Stimulated activated CD4-positive, alpha-beta T cell treated with anti-CD3 and anti-CD28 coated beads, Interleukin-15, amount 100 ng/mL, for 24 hours (primary cell): ENCODE results near the gene LRIT2.
"Not testable (repeated sequence)": the region's sequence is repeated elsewhere in the genome, so short reads cannot be mapped to it uniquely, and the experiment has no call there.

Source experiments
- DNase-seq: peaks from one replicate; pipeline ENCODE4 v3.0.0-alpha.2; 2020

LRIT2 gene

GRCh38 chr10:84204122-84204521 lies 21.2 kb downstream of the LRIT2 start:
- no peak for DNase-seq

- no peak for DNase-seq
These were observed 23.0 kb downstream of the LRIT2 start for GRCh38 chr10:84202349-84202748.

- no peak for DNase-seq
These were observed 23.7 kb downstream of the LRIT2 start for GRCh38 chr10:84201682-84202081.

DNA sequence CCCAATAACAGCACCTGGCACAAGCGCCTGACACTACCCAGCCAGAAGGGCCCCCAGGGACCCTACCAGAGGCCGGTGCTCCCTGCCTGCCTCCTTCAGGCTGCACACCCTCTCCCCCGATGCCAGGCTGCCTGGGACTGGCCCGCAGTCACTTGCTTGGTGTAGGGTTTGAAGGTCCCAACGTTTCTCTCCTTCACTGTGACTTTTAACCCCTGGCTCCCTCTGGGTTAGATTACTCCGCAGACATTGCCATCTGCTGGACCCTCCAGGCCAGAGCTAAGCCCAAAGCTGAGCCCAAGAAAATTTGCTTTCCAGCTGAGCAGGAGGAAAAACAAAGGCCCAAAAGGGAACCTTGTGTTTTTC lies 24.1 kb downstream of the LRIT2 start:
- no peak for DNase-seq

DNA sequence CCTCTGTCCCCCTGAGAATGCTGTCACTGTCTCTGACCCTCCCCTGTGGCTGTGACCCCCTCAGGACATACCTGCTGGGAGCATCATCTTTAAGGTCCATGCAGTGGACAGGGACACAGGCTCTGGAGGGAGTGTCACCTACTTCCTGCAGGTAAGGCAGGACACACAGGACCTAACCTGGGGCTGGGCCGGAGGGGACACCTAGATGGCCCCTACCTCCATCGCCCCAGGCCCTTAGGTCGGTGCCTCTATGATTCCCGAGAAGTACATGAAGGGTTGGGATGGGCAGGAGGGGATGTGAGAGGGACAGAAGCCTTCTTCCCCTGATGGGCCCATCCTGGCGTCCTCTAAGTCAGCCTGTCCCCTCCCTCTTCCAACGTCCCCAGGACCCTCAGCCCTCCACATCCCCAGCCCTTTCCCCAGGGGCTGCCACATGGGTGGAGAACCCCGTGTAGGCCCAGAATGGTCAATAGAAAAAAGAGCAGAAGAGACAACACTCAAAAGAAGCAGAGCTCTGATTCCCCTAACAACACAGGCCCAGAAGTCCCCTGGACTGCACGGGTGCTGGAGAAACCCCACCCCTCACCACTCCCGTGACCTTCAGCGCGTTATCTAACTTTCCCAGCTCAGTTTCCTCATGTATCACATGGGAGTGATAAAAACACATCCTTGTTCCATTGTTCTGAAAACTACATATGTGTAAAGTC lies 24.7 kb downstream of the LRIT2 start:
- no peak for DNase-seq

GRCh38 chr10:84198206-84198915 lies 27.0 kb downstream of the LRIT2 start:
- no peak for DNase-seq

- DNase-seq, result no peak
These were observed 27.7 kb downstream of the LRIT2 start for GRCh38 chr10:84197643-84198042.

- no peak for DNase-seq
These were observed 28.4 kb downstream of the LRIT2 start for GRCh38 chr10:84196941-84197340.

GRCh38 chr10:84196083-84196482 lies 29.3 kb downstream of the LRIT2 start:
- DNase-seq, result no peak

GRCh38 chr10:84195044-84195830 lies 30.1 kb downstream of the LRIT2 start:
- DNase-seq, result no peak

- peak; percentile 68 for DNase-seq
These were observed 30.8 kb downstream of the LRIT2 start, which contains the start of gene CDHR1 for GRCh38 chr10:84194424-84195043. Gene CDHR1, plus strand, starts transcription at chr10:84194537. Its CDS starts 224 bp downstream, at chr10:84194761.

DNA sequence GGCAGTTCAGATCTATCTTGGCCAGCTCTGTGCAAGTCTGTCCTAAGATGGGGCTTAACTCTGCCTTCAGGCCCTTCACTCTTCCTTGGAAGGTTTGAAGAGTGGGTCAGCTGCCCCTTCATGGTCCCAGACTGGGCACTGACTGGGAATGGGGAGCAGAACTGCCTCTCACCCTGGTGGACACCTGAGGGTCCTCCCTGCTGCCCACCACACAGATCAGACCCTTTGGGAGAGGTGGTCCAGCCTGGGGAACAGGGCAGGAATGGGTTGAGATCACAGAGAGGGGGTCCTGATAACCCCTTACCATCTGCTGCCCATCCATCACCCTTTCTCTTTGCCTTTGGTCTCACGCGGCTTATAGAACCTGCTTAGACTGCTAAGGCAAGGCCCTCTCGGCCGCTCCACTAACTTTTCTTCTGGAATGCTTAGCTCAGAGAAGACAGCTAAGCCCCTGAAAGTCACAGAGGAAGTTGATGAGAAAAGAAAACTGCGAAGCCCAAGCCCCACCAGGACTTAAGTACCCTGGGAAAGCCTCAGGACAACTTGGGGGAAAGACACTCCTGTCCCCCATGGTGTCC lies 31.4 kb downstream of the LRIT2 start:
- DNase-seq, result no peak

DNA sequence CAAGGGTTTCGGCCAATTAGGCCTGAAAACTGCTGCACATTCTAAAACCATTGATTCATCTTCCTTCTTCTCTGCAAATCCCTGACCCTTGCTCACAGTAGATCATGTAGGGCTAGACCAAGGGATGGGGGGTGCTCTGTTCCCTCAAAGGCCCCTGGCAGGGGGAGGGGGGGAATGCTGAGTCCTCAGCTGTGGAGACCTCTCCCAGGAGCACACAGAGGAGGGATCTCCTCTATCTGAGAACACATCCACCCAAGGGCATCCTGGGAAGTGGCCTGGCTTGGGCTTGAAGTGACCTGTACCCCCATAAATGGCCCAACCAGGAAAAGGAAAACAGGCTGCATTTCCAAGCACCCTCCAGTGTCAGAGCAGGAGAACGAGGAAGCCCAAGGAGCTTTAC lies 32.0 kb downstream of the LRIT2 start:
- DNase-seq, result no peak

DNA sequence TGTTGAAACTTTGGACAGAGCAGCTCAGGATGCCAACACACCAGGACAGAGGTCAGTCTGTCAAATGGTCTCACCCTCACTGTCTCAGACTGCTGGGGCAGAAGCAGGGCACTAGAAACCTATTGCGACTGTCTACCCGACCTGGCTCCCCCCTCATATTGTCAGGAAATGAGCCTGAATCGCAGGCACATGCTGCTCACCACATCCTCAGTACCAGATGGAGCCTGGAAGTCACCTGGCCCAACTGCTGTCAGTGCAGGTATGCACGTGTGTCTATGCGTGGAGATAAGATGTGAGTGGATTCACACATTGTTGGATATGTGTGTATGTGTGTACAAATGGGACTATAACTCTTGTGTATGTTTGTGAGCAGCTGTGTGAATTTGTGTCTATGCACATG lies 34.2 kb downstream of the LRIT2 start:
- no peak for DNase-seq

- no peak for DNase-seq
These were observed 34.7 kb downstream of the LRIT2 start for GRCh38 chr10:84190621-84191020.

- DNase-seq, result no peak
These were observed 36.5 kb downstream of the LRIT2 start for GRCh38 chr10:84188815-84189214.

- DNase-seq, result no peak
These were observed 39.7 kb downstream of the LRIT2 start for GRCh38 chr10:84185526-84186175.

GRCh38 chr10:84184517-84184916 lies 40.8 kb downstream of the LRIT2 start:
- DNase-seq, result no peak

GRCh38 chr10:84181631-84182030 lies 43.7 kb downstream of the LRIT2 start:
- DNase-seq, result no peak

- DNase-seq, result not testable (repeated sequence)
These were observed 45.0 kb downstream of the LRIT2 start for GRCh38 chr10:84180386-84180785.

- no peak for DNase-seq
These were observed 46.2 kb downstream of the LRIT2 start for GRCh38 chr10:84179059-84179710.

DNA sequence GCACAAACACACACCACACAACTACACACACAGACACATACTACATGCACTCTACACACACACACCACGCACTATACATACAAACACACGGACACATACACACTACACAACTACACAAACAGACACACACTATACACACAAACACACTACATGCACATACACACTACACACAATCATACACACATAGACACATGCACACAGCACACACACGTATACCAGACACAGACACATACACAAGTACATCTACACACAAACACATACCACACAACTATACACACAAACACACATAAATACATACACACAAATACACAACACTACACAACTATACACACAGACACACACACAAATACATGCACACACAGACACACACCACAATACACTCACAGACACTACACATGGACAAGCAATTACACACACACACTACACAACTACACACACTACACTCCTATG lies 47.2 kb downstream of the LRIT2 start:
- no peak for DNase-seq
